Neural progenitor cell (in vitro differentiated cells): Measurements from ENCODE around the gene CREBL2.

Experiments
- CTCF ChIP-seq: fragments of 200-600 bp; sonication (generic); IDR thresholded peaks from 2 replicates; pipeline ENCODE4 v1.5.1; 2017; ENCODE audit warnings: antibody characterized with exemption, mild to moderate bottlenecking
- EZH2 ChIP-seq: fragments of 200-600 bp; sonication (generic); IDR thresholded peaks from 2 replicates; pipeline ENCODE4 v1.6.1; 2017; ENCODE audit warnings: antibody characterized with exemption, mild to moderate bottlenecking, moderate library complexity
- EZH2phosphoT487 ChIP-seq: fragments of 200-600 bp; sonication (generic); IDR thresholded peaks from 2 replicates; pipeline ENCODE4 v1.6.1; 2017; ENCODE audit warnings: antibody characterized with exemption

- no peak for TF ChIP-seq CTCF
- no peak for TF ChIP-seq EZH2
- TF ChIP-seq EZH2phosphoT487, result no peak
These were observed 72.9 kb downstream of the CREBL2 start for GRCh38 chr12:12684375-12685106.
